Astrocyte of the spinal cord (primary cell): Measurements from ENCODE around the gene UBALD1.
"Not testable (repeated sequence)": the region's sequence is repeated elsewhere in the genome, so short reads cannot be mapped to it uniquely, and the experiment has no call there.

Experiments
- DNase-seq: peaks from one replicate; pipeline ENCODE4 v3.0.0; 2011; ENCODE audit warnings: low read depth, low spot score
- H3K4me3 ChIP-seq: 2 replicates; pipeline ENCODE4 v1.5.1; 2011; ENCODE audit warnings: low read depth, mild to moderate bottlenecking, low read length, moderate library complexity
- in situ Hi-C: cut with HindIII; loops from 2 replicates; pipeline ENCODE4 v1.10.0; 2017; ENCODE audit warnings: low sequenced_read_pairs
- TF ChIP-seq, protein P1 (sequence below): IDR thresholded peaks from 2 replicates; pipeline ENCODE4 v1.5.1; 2012; ENCODE audit warnings: low read depth, mild to moderate bottlenecking, low read length, inconsistent platforms

Gene UBALD1

DNA sequence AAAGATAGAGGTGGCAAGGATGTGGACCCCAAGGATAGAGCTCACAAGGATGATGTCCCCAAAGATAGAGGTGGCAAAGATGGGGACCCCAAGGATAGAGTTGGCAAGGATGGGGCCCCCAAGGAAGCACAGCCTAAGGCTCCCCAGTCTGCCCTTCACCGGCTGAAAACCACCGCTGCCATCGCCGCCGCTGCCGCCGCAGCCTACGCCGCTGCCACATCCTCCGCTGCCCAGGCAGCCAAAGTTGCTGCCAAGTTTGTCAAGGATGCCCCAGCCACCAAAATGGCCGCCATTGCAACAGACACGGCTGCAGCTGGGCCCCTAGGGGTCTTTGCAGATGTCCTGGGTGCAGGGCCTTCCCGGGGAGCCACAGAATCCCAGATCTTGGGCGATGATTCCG lies 38.7 kb downstream of the UBALD1 start:
- TF ChIP-seq, protein P1, sequence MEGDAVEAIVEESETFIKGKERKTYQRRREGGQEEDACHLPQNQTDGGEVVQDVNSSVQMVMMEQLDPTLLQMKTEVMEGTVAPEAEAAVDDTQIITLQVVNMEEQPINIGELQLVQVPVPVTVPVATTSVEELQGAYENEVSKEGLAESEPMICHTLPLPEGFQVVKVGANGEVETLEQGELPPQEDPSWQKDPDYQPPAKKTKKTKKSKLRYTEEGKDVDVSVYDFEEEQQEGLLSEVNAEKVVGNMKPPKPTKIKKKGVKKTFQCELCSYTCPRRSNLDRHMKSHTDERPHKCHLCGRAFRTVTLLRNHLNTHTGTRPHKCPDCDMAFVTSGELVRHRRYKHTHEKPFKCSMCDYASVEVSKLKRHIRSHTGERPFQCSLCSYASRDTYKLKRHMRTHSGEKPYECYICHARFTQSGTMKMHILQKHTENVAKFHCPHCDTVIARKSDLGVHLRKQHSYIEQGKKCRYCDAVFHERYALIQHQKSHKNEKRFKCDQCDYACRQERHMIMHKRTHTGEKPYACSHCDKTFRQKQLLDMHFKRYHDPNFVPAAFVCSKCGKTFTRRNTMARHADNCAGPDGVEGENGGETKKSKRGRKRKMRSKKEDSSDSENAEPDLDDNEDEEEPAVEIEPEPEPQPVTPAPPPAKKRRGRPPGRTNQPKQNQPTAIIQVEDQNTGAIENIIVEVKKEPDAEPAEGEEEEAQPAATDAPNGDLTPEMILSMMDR = no peak
- no peak overlapping the region for H3K4me3 ChIP-seq
- DNase-seq = no peak
- in situ Hi-C loops = no loop called here

DNA sequence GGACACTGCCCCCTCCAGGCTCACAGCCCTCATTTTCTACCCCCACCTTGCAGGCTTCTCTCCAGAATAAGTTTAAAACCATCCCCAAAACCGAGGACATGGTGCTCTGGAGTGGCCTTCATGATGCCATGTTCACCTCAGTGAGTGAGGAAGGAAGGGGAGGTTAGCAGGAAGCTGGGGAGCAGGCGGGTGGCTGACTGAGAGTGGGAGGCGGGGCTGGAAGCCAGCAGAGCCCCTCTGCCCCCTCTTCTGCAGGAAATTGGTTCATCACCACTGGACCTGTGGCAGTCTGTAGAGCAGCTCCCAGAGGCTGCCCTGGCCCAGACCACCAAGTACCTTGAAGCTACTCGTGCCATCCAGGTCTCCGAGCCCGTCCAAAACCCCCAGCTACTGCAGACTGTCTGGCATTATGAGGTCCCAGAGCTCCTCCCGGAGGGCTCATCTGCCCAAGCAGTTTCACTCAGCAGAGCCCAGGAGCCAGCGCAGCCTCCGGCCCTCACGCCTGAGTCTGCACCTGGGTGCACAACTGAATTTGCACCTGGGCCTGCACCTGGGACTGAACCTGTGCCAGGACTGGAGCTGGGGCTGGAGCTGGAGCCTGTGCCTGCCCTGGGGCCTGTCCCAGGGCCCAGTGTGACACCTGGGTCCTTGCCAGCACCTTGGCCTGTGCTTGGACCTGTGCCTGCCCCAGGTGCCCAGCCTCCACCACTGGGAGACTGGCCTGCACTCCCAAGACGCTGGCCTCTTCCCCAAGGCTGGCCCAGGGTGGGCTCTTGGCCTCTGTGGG lies 39.6 kb downstream of the UBALD1 start:
- no peak overlapping the region for H3K4me3 ChIP-seq
- in situ Hi-C loops = no loop called here
- TF ChIP-seq, protein P1 = no peak
- no peak for DNase-seq

DNA sequence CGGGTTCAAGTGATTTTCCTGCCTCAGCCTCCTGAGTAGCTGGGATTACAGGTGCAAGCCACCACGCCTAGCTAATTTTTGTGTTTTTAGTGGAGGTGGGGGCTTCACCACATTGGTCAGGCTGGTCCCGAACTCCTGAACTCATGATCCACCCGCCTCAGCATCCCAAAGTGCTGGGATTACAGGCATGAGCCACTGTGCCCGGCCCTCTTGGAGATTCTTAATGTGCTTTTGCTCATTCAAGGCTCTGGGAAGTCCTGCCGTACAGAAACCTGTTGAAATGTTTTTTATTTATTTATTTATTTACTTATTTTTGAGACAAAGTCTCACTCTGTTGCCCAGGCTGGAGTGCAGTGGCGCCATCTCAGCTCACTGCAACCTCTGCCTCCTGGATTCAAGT lies 40.8 kb downstream of the UBALD1 start:
- in situ Hi-C loops, DNase-seq, H3K4me3 ChIP-seq: not testable (repeated sequence)

DNA sequence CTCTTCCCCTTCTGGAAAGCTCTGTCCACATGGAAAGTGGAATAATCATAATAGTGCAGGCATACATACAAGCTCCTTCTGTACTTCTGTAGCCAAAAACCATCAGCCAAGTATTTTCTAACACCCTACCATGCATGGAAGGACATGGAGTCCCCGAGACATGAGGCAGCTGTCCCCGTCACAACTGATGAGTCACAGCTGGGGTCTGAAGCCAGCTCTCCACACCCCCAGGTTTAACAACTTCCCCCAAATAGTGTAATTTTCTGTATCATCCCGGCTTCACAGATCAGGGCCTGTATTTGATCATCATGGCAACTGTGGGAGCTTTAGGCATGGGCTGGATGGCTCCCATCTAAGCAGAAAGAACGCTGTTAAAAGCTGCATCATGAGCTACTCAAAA lies 42.0 kb downstream of the UBALD1 start:
- in situ Hi-C loops = no loop called here
- H3K4me3 ChIP-seq = no peak overlapping the region
- TF ChIP-seq, protein P1 = no peak
- DNase-seq = no peak

DNA sequence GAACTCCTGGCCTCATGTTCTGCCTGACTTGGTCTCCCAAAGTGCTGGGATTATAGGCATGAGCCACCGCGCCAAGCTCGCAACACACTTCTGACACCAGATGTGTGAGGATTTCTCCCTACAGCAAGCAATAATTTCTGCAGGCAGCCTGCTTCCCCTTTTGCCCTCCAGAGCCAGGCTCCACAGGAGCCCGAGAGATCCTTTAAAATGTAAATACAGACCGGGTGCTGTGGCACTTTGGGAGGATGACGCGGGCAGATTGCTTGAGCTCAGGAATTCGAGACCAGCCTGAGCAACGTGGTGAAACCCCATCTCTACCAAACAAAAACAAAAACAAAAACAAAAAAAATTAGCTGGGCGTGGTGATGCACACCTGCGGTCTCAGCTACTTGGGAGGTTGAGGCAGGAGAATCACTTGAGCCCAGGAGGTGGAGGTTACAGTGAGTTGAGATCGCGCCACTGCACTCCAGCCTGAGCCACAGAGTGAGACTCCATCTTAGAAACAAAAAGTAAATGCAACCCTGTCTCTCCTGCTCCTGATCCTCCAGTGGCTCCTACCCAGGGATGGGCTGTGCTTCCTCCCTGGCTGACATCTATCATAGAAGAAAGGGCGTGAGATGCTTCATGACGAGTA lies 43.9 kb downstream of the UBALD1 start:
- H3K4me3 ChIP-seq = no peak overlapping the region
- DNase-seq = no peak
- TF ChIP-seq, protein P1 = no peak
- in situ Hi-C loops = no loop called here

DNA sequence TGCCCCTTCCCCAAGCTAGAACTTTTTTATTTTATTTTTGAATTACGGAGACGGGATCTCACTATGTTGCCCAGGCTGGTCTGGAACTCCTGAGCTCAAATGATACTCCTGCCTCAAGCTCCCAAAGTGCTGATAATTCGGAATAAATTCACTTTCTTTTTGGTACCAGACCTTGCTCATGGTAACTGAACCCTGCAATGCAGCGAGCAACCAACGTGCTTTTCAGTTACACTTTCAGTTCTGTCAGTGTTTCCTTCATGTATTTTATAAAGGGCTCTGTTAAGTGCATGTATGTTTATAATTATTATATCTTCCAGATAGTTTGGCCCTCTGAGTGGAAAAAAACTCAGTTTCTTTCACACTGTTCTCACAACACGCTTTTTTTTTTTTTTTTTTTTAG lies 44.6 kb downstream of the UBALD1 start:
- DNase-seq = no peak
- in situ Hi-C loops = no loop called here
- TF ChIP-seq, protein P1 = no peak
- H3K4me3 ChIP-seq = no peak overlapping the region

DNA sequence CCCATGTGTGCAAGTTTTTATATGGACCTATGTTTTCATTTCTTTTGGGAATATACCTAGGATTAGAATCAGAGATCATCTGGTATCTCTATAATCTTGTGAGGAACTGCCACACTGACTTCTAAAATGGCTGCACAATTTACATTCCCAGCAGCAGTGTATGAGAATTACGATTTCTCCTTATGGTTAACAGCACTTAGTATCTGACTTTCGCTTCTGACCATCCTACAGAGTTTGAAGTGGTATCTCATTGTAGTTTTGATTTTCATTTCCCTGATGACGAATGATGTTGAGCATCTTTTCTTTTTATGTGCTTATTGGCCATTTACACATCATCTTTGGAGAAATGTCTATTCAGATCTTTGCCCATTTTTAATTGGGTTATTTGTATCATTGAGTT lies 48.5 kb downstream of the UBALD1 start:
- TF ChIP-seq, protein P1 = no peak
- DNase-seq = no peak
- in situ Hi-C loops = no loop called here
- no peak overlapping the region for H3K4me3 ChIP-seq
